ENCODE data around the gene MVP.

MVP gene

GRCh38 chr16:29804455-29805231 lies 15.6 kb upstream of the MVP start:
- no peak for DNase-seq

- peak; percentile 95 for DNase-seq
Measured at GRCh38 chr16:29805232-29806098, 14.8 kb upstream of the MVP start.

GRCh38 chr16:29806099-29806579 lies 14.1 kb upstream of the MVP start, which contains the start of gene MAZ:
MAZ (plus strand) TSS chr16:29806529; CDS start chr16:29806702, 173 bp downstream.
- peak; percentile 84 for DNase-seq

GRCh38 chr16:29806641-29807425 lies 13.4 kb upstream of the MVP start:
- DNase-seq: peak; percentile 65

GRCh38 chr16:29807426-29808218 lies 12.6 kb upstream of the MVP start:
- DNase-seq: peak; percentile 61

GRCh38 chr16:29808219-29808900 lies 11.9 kb upstream of the MVP start:
- no peak for DNase-seq

- no peak for DNase-seq
Measured at GRCh38 chr16:29809031-29809747, 11.1 kb upstream of the MVP start.

GRCh38 chr16:29809850-29810698 lies 10.2 kb upstream of the MVP start:
- no peak for DNase-seq

- no peak for DNase-seq
Measured at GRCh38 chr16:29810699-29811169, 9.5 kb upstream of the MVP start.

- DNase-seq: peak; percentile 63
Measured at GRCh38 chr16:29811170-29811895, 8.9 kb upstream of the MVP start.

- peak; percentile 20 for DNase-seq
Measured at GRCh38 chr16:29811896-29812665, 8.2 kb upstream of the MVP start, which contains the start of gene PRRT2. PRRT2 (plus strand) TSS chr16:29812193; CDS start chr16:29813055, 862 bp downstream.

GRCh38 chr16:29812754-29813643 lies 7.3 kb upstream of the MVP start:
- no peak for DNase-seq

- DNase-seq: no peak
Measured at GRCh38 chr16:29813644-29814562, 6.4 kb upstream of the MVP start.

GRCh38 chr16:29814592-29814991 lies 5.7 kb upstream of the MVP start:
- DNase-seq: no peak

- DNase-seq: no peak
Measured at GRCh38 chr16:29815032-29815721, 5.1 kb upstream of the MVP start.

All from NCI-H2107 (cell line).